WERI-Rb-1 (cell line): ENCODE results near the gene NLRP14.

Experiments used
- DNase-seq: peaks from one replicate; pipeline ENCODE4 v3.0.0-alpha.2; 2020
- H3K27ac ChIP-seq: fragments of 250-450 bp; sonication (Bioruptor Pico); 2 replicates; pipeline ENCODE4 v1.5.1; 2020; ENCODE audit warnings: mild to moderate bottlenecking, moderate library complexity
- H3K27me3 ChIP-seq: fragments of 250-450 bp; sonication (Bioruptor Pico); 2 replicates; pipeline ENCODE4 v1.5.1; 2021; ENCODE audit warnings: mild to moderate bottlenecking, low read depth, moderate library complexity; ENCODE audit not compliant: insufficient read depth, severe bottlenecking
- H3K36me3 ChIP-seq: fragments of 250-450 bp; sonication (Bioruptor Pico); 2 replicates; pipeline ENCODE4 v1.5.1; 2020; ENCODE audit warnings: mild to moderate bottlenecking, moderate library complexity
- H3K4me3 ChIP-seq: 2 replicates; pipeline ENCODE4 v1.5.1; 2011; ENCODE audit warnings: low read depth, mild to moderate bottlenecking, control low read depth, low read length
- H3K9me3 ChIP-seq: fragments of 250-450 bp; sonication (Bioruptor Pico); 2 replicates; pipeline ENCODE4 v1.5.1; 2021; ENCODE audit warnings: mild to moderate bottlenecking, moderate library complexity; ENCODE audit not compliant: severe bottlenecking
- CTCF ChIP-seq: IDR thresholded peaks from 2 replicates; pipeline ENCODE4 v1.5.1; 2011; ENCODE audit warnings: low read depth, mild to moderate bottlenecking, control low read depth, inconsistent platforms, low read length

Gene NLRP14

DNA sequence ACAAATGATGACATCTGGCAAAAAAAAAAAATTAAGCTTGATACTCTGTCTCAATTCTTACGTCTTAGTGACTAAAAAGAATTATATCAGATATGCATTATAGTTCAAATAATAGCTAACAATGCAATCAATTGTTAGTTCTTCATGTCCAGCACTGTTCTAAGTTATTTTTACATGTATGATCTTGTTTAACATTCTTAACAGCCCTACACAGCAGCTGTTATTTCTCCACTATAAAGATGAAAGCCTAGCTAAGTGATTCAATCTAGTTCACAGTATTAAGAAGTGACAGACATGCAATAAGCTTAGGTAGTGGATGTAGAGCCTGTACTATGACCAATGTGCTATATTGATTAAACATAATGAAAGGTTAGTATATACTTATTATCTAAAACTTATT is 4.3 kb upstream of the NLRP14 start:
- Histone ChIP-seq H3K36me3 (no peaks in the 10 kb centered on the region), H3K9me3 (no peaks in the 10 kb centered on the region), H3K4me3 (no peak overlapping the region), H3K27ac (no peak overlapping the region), H3K27me3 (no peaks in the 10 kb centered on the region)
- no peak for TF ChIP-seq CTCF
- no peak for DNase-seq

- no peak for TF ChIP-seq CTCF
- Histone ChIP-seq H3K36me3 (no peaks in the 10 kb centered on the region), H3K4me3 (peak overlapping the region; percentile 53), H3K9me3 (no peaks in the 10 kb centered on the region), H3K27me3 (no peaks in the 10 kb centered on the region), H3K27ac (peak overlapping the region; percentile 59)
- DNase-seq = peak; percentile 20
Observed at GRCh38 chr11:7019500-7020182, 638 bp upstream of the NLRP14 start.

DNA sequence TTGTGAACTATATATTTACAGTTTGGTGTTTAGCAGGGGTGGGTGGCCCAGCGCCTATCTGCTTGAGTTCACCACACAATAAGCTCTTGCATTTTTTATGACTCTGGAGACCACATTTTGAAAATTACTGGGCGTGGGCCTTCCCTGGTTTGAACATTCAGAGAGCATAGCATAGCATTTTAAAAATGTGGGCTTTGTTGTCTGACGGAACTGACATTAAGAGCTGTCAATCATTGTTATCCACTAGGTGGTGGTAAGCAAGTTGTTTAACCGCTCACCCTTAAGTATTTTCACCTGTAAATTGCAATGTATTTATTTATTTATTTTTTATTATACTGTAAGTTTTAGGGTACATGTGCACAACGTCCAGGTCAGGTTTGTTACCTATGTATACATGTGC is 1.0 kb downstream of the NLRP14 start:
- no peaks in the 10 kb centered on the region for H3K9me3 ChIP-seq
- H3K4me3 ChIP-seq = no peak overlapping the region
- DNase-seq = no peak
- H3K27ac ChIP-seq = no peak overlapping the region
- no peaks in the 10 kb centered on the region for H3K36me3 ChIP-seq
- TF ChIP-seq CTCF = no peak
- no peaks in the 10 kb centered on the region for H3K27me3 ChIP-seq

- DNase-seq = no peak
- H3K36me3 ChIP-seq = no peaks in the 10 kb centered on the region
- no peaks in the 10 kb centered on the region for H3K27me3 ChIP-seq
- no peak for TF ChIP-seq CTCF
- no peak overlapping the region for H3K27ac ChIP-seq
- no peaks in the 10 kb centered on the region for H3K9me3 ChIP-seq
- H3K4me3 ChIP-seq = no peak overlapping the region
Observed at GRCh38 chr11:7028141-7028540, 7.9 kb downstream of the NLRP14 start.

DNA sequence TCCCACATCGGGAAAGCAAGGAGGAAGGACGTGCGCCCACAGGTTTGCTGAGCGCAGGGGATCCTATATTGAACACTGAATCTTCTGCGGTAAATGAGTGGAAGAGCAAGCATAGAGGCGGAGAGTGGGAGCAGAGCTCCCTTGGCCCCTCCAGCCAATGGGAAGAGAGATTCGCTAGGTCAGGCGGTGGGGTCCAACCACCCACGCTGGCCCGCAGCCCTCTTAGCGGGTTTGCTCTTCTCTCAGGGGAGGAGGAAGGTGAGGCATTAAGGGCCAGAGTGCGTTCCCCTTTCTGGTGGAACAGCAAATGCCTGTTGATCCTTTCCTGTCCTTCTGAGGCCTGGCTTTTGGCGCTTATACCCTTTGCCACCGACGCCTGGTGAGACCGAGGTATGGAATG is 10.6 kb downstream of the NLRP14 start:
- Histone ChIP-seq H3K27me3 (no peaks in the 10 kb centered on the region), H3K9me3 (no peaks in the 10 kb centered on the region), H3K36me3 (no peaks in the 10 kb centered on the region), H3K27ac (no peak overlapping the region), H3K4me3 (no peak overlapping the region)
- no peak for TF ChIP-seq CTCF
- no peak for DNase-seq

- Histone ChIP-seq H3K9me3 (no peaks in the 10 kb centered on the region), H3K4me3 (no peak overlapping the region), H3K27ac (no peak overlapping the region), H3K27me3 (no peaks in the 10 kb centered on the region), H3K36me3 (no peaks in the 10 kb centered on the region)
- TF ChIP-seq CTCF = no peak
- DNase-seq = no peak
Observed at GRCh38 chr11:7031471-7031871, 11.2 kb downstream of the NLRP14 start.
